ENCODE measurements around the gene GPSM3. TPM values are rescaled to one million over a fixed set of nuclear protein-coding genes. Genes with fewer than 3 reads are reported as not detected.
A peak's percentile ranks its signal among the peaks of the same experiment; 100 is the strongest.

GPSM3 gene
- total and polyA plus RNA-seq, 2 of the 13 experiments (the other 11 are each of a cell fraction or from before 2014, with no cell fraction given), result 0.18 to 6.2 TPM

DNA sequence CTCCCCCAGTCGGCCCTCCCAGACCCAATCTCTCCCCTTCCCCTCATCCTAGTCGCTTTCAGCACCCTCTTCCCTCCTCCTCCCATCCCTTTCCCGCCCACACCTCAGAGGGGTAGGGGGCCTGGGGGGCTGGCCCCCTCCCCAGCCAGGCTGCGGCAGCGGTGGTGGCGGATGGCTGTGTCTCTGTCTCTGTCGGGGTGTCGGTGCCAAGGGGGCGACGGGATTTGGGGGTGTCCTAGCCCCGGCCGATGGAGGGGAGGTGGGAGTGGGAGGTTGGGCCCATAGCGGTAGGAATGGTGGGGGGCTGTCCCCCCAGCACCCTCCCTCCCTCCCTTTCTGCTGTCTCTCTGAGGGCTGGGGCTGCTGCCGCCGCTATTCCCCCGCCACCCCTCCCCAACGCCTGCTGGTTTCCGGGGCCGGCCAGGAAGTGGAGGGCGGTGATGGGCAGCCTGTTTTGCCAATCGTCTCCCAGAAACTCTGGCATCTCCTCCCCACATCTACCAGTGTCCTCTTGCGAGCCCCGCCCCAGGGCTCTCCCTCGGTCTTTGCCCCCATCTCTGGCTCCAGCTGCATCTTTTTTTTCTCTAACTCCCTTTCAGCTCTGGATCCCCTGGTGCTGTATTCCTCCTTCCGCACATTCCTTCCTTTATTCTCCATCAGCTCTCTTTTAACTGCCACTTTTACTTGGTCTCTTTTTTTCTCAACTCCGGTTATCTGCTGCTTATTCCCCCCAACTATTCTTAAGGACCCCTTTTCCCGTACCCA is 16.6 kb downstream of the GPSM3 start, which contains the start of gene AGPAT1 (continued):
- TF ChIP-seq RAD51 (IDR thresholded peaks at IDR 0.05; ENCODE audit: borderline replicate concordance) (no peak), ZNF607 (CRISPR knock-in tag; IDR thresholded peaks at IDR 0.05; ENCODE audit: borderline replicate concordance) (peak; percentile 55; the same call in 1 of the 2 replicates), SNRNP70 (IDR thresholded peaks at IDR 0.05; ENCODE audit: low read depth, low read length) (no peak), CENPX (CRISPR knock-in tag; IDR thresholded peaks at IDR 0.05) (no peak), ZNF234 (CRISPR knock-in tag; conservative IDR thresholded peaks at IDR 0.05) (no peak), SMAD1 (CRISPR knock-in tag; IDR thresholded peaks at IDR 0.05; ENCODE audit: borderline replicate concordance, low read depth) (no peak; the same call in 1 of the 2 replicates), ASH2L (IDR thresholded peaks at IDR 0.05; ENCODE audit: insufficient read length, low read depth, low read length) (no peak), SMYD3 (CRISPR knock-in tag; IDR thresholded peaks at IDR 0.05) (no peak), ZNF7 (CRISPR knock-in tag; IDR thresholded peaks at IDR 0.05) (no peak), ZNF296 (CRISPR knock-in tag; conservative IDR thresholded peaks at IDR 0.05) (0 out of 2 replicates have a peak, but pooled peaks have one; percentile 66), NR2F1 (CRISPR knock-in tag; IDR thresholded peaks at IDR 0.05) (no peak), ZNF10 (CRISPR knock-in tag; IDR thresholded peaks at IDR 0.05; ENCODE audit: borderline replicate concordance, low read depth) (no peak), CEBPG (CRISPR knock-in tag; IDR thresholded peaks at IDR 0.05) (no peak), EED (CRISPR knock-in tag; IDR thresholded peaks at IDR 0.05) (no peak), ZNF138 (CRISPR knock-in tag; IDR thresholded peaks at IDR 0.05; ENCODE audit: low read depth) (no peak), MLLT10 (CRISPR knock-in tag; IDR thresholded peaks at IDR 0.05) (no peak), ZNF792 (CRISPR knock-in tag; IDR thresholded peaks at IDR 0.05) (no peak)
- TF ChIP-seq, protein P1, sequence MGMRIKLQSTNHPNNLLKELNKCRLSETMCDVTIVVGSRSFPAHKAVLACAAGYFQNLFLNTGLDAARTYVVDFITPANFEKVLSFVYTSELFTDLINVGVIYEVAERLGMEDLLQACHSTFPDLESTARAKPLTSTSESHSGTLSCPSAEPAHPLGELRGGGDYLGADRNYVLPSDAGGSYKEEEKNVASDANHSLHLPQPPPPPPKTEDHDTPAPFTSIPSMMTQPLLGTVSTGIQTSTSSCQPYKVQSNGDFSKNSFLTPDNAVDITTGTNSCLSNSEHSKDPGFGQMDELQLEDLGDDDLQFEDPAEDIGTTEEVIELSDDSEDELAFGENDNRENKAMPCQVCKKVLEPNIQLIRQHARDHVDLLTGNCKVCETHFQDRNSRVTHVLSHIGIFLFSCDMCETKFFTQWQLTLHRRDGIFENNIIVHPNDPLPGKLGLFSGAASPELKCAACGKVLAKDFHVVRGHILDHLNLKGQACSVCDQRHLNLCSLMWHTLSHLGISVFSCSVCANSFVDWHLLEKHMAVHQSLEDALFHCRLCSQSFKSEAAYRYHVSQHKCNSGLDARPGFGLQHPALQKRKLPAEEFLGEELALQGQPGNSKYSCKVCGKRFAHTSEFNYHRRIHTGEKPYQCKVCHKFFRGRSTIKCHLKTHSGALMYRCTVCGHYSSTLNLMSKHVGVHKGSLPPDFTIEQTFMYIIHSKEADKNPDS (CRISPR knock-in tag; IDR thresholded peaks at IDR 0.05), result no peak
- TF ChIP-seq, protein P2, sequence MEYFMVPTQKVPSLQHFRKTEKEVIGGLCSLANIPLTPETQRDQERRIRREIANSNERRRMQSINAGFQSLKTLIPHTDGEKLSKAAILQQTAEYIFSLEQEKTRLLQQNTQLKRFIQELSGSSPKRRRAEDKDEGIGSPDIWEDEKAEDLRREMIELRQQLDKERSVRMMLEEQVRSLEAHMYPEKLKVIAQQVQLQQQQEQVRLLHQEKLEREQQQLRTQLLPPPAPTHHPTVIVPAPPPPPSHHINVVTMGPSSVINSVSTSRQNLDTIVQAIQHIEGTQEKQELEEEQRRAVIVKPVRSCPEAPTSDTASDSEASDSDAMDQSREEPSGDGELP (IDR thresholded peaks at IDR 0.05; ENCODE audit: borderline replicate concordance, low read depth), result peak; percentile 88
- TF ChIP-seq, protein P3, sequence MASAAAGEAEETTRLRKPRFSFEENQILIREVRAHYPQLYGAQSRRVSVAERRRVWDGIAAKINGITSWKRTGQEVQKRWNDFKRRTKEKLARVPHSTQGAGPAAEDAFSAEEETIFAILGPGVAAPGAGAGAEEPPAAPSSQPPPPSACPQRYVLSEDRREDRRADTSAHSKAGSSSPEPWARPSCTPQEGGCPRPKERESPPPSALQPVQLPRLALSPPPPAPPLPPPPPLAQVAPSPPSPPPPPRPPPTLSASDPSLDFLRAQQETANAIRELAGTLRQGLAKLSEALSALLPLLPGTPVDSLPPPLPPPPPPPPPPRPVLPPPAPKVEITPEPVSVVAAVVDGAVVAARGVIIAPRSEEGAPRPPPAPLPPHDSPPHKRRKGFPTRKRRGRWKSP (CRISPR knock-in tag; IDR thresholded peaks at IDR 0.05), result no peak
- TF ChIP-seq, protein P4, sequence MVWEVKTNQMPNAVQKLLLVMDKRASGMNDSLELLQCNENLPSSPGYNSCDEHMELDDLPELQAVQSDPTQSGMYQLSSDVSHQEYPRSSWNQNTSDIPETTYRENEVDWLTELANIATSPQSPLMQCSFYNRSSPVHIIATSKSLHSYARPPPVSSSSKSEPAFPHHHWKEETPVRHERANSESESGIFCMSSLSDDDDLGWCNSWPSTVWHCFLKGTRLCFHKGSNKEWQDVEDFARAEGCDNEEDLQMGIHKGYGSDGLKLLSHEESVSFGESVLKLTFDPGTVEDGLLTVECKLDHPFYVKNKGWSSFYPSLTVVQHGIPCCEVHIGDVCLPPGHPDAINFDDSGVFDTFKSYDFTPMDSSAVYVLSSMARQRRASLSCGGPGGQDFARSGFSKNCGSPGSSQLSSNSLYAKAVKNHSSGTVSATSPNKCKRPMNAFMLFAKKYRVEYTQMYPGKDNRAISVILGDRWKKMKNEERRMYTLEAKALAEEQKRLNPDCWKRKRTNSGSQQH (CRISPR knock-in tag; IDR thresholded peaks at IDR 0.05; ENCODE audit: low read depth), result peak; percentile 74; the same call in 1 of the 2 replicates
- TF ChIP-seq, protein P5, sequence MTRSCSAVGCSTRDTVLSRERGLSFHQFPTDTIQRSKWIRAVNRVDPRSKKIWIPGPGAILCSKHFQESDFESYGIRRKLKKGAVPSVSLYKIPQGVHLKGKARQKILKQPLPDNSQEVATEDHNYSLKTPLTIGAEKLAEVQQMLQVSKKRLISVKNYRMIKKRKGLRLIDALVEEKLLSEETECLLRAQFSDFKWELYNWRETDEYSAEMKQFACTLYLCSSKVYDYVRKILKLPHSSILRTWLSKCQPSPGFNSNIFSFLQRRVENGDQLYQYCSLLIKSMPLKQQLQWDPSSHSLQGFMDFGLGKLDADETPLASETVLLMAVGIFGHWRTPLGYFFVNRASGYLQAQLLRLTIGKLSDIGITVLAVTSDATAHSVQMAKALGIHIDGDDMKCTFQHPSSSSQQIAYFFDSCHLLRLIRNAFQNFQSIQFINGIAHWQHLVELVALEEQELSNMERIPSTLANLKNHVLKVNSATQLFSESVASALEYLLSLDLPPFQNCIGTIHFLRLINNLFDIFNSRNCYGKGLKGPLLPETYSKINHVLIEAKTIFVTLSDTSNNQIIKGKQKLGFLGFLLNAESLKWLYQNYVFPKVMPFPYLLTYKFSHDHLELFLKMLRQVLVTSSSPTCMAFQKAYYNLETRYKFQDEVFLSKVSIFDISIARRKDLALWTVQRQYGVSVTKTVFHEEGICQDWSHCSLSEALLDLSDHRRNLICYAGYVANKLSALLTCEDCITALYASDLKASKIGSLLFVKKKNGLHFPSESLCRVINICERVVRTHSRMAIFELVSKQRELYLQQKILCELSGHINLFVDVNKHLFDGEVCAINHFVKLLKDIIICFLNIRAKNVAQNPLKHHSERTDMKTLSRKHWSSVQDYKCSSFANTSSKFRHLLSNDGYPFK (CRISPR knock-in tag; IDR thresholded peaks at IDR 0.05; ENCODE audit: borderline replicate concordance), result peak; percentile 43; the same call in 1 of the 2 replicates
